Stomach (tissue), 9 donors: ENCODE measurements around the gene OSBPL9. TPM values are rescaled to one million over a fixed set of nuclear protein-coding genes. Genes with fewer than 3 reads are reported as not detected.

Experiments
- DNase-seq, 2 donors: peaks; one replicate each; pipeline versions ENCODE4 v3.0.0 to v3.0.0-alpha.2; 2013 to 2019
- H3K27ac ChIP-seq, 5 donors: fragments of 200-600 bp in 4 of 5; sonication (generic) in 4 of 5; one replicate each; pipeline ENCODE4 v1.5.1; 2013 to 2019; ENCODE audit warnings: mild to moderate bottlenecking in 1 of 5, moderate library complexity in 1 of 5
- H3K27me3 ChIP-seq, 3 donors: fragments of 200-600 bp; sonication (generic); one replicate each; pipeline ENCODE4 v1.5.1; 2017 to 2019; ENCODE audit warnings: mixed run types in 1 of 3
- H3K36me3 ChIP-seq, 4 donors: fragments of 200-600 bp; sonication (generic); 1 replicate in 3 of 4; 2 replicates in 1 of 4; pipeline ENCODE4 v1.5.1; 2016 to 2019
- H3K4me1 ChIP-seq, 4 donors: fragments of 200-600 bp; sonication (generic); one replicate each; pipeline ENCODE4 v1.5.1; 2016 to 2019
- H3K4me3 ChIP-seq, 4 donors: fragments of 200-600 bp; sonication (generic) in 3 of 4; one replicate each; pipeline ENCODE4 v1.5.1; 2016 to 2019; ENCODE audit warnings: mild to moderate bottlenecking in 1 of 4
- H3K9me3 ChIP-seq, 4 donors: fragments of 200-600 bp; sonication (generic); one replicate each; pipeline ENCODE4 v1.5.1; 2016 to 2019
- EP300 ChIP-seq: sonication (generic); formaldehyde crosslinking; IDR thresholded peaks from one replicate; pipeline ENCODE4 v1.6.1; 2017; ENCODE audit warnings: antibody characterized with exemption
- POLR2A ChIP-seq, 4 donors: fragments of 450-650 bp; IDR thresholded peaks; one replicate each; pipeline ENCODE4 v1.6.1; 2016; ENCODE audit warnings: antibody characterized with exemption in 4 of 4, control low read depth in 2 of 4, mild to moderate bottlenecking in 1 of 4, moderate library complexity in 1 of 4
- POLR2AphosphoS5 ChIP-seq, 3 donors: sonication (generic); formaldehyde crosslinking; IDR thresholded peaks; one replicate each; pipeline ENCODE4 v1.6.1; 2016; ENCODE audit warnings: antibody characterized with exemption in 3 of 3
- WGBS, 5 donors: extraction: QIAGEN DNeasy Blood & Tissue Kit in 3 of 5; methylation state at CpG; one replicate each; pipeline versions ENCODE4 v1.1.5 to v1.1.7; 2013 to 2018; 5-methylcytosine and 5-hydroxymethylcytosine counted together
- intact Hi-C: fragments of 100-400 bp; cut with DNase I; formaldehyde crosslinking; loops from one replicate; pipeline ENCODE4 v1.15.1; 2023; ENCODE audit warnings: low total_unique reads
- polyA plus RNA-seq, 3 donors: library from polyadenylated mRNA; stranded (reverse); fragments of 200-250 nt; gene quantifications; one replicate each; pipeline ENCODE4 v1.2.3, GENCODE V29; 2013
- total RNA-seq, 5 donors: library from RNA; depleted of rRNA; stranded (reverse); fragments of >200 nt; gene quantifications; one replicate each; pipeline versions ENCODE4 v1.1.0 to v1.2.3, GENCODE V29; 2014 to 2016
- TF ChIP-seq, protein P1 (sequence below), 7 experiments: fragments of 450-650 bp in 4 of 7; fragments of 200-600 bp in 3 of 7; sonication (generic) in 3 of 7; IDR thresholded peaks; one replicate each; pipeline ENCODE4 v1.5.1; 2016 to 2019; ENCODE audit warnings: antibody characterized with exemption in 7 of 7, control low read depth in 2 of 7, mild to moderate bottlenecking in 1 of 7
- donor health status: healthy with polysubstance abuse.
- donor health status: Bipolar disorder and iron deficiency.
- donor health status: healthy.

The OSBPL9 gene
- total and polyA plus RNA-seq, 8 donors = 29.8 to 461 (median 109) TPM

DNA sequence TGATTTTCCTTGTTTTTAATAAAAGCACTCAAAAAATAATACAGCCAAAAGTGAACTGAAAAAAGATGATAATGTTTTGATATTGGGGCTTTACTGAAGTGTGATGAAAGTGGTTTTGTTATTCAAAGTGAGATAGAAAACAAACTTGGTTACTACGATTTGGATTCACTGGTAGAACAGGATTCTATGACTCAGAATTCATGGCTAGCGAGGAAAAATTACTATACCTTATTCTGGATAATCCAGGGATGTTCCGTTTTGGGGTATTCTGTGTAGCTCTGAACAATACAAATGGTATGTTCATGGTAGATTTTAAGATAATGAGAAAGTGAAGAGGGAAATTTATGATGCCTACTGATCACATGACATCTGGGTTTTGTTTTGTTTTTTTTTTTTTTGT lies 144.0 kb downstream of the OSBPL9 start:
- no peaks in the 10 kb centered on the region for H3K9me3 ChIP-seq
- WGBS, 5 donors = 82 to 86% (median 84%) methylated on average over 3 of the region's 3 CpGs
- no peak overlapping the region for H3K4me3 ChIP-seq
- H3K27me3 ChIP-seq = no peaks in the 10 kb centered on the region
- peaks cover 0 to 7% (median 0%) of the 10 kb centered on the region in 4 donors for H3K4me1 ChIP-seq
- TF ChIP-seq POLR2AphosphoS5 (IDR thresholded peaks at IDR 0.05) = no peak
- TF ChIP-seq, protein P1, sequence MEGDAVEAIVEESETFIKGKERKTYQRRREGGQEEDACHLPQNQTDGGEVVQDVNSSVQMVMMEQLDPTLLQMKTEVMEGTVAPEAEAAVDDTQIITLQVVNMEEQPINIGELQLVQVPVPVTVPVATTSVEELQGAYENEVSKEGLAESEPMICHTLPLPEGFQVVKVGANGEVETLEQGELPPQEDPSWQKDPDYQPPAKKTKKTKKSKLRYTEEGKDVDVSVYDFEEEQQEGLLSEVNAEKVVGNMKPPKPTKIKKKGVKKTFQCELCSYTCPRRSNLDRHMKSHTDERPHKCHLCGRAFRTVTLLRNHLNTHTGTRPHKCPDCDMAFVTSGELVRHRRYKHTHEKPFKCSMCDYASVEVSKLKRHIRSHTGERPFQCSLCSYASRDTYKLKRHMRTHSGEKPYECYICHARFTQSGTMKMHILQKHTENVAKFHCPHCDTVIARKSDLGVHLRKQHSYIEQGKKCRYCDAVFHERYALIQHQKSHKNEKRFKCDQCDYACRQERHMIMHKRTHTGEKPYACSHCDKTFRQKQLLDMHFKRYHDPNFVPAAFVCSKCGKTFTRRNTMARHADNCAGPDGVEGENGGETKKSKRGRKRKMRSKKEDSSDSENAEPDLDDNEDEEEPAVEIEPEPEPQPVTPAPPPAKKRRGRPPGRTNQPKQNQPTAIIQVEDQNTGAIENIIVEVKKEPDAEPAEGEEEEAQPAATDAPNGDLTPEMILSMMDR (IDR thresholded peaks at IDR 0.05) = no peak
- TF ChIP-seq POLR2A (IDR thresholded peaks at IDR 0.05) = no peak
- no peak for TF ChIP-seq EP300
- H3K36me3 ChIP-seq = peaks cover 6 to 43% (median 42%) of the 10 kb centered on the region in 4 donors
- intact Hi-C loops = no loop called here
- H3K27ac ChIP-seq = no peak overlapping the region
- DNase-seq = no peak

DNA sequence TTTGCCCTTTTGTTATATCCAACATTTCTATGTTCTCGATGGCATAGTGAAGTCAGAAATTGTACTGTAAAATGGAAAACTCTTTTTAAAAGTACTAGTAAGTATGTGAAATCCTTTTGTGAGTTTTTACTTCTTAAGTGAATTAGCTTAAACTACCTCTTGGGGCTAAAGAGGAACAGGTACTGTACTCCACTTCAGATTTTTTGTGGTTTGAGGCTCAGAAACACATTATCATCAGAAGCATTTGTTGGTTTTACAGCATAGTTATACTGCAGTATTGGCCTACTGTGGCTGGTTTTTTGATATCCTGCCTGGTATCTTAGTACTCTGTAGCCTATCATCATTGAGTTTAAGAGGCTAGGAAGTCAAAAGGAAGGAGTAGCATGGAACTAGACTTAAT lies 144.5 kb downstream of the OSBPL9 start:
- DNase-seq = no peak
- Histone ChIP-seq H3K27ac (no peak overlapping the region), H3K4me1 (peaks cover 0 to 7% (median 0%) of the 10 kb centered on the region in 4 donors), H3K27me3 (no peaks in the 10 kb centered on the region), H3K36me3 (peaks cover 10 to 43% (median 42%) of the 10 kb centered on the region in 4 donors), H3K9me3 (no peaks in the 10 kb centered on the region), H3K4me3 (no peak overlapping the region)
- intact Hi-C loops = no loop called here
- TF ChIP-seq EP300 = no peak
- TF ChIP-seq POLR2AphosphoS5 (IDR thresholded peaks at IDR 0.05) = no peak
- 93 to 98% (median 97%) methylated on average over 1 of the region's 1 CpG for WGBS, 5 donors

DNA sequence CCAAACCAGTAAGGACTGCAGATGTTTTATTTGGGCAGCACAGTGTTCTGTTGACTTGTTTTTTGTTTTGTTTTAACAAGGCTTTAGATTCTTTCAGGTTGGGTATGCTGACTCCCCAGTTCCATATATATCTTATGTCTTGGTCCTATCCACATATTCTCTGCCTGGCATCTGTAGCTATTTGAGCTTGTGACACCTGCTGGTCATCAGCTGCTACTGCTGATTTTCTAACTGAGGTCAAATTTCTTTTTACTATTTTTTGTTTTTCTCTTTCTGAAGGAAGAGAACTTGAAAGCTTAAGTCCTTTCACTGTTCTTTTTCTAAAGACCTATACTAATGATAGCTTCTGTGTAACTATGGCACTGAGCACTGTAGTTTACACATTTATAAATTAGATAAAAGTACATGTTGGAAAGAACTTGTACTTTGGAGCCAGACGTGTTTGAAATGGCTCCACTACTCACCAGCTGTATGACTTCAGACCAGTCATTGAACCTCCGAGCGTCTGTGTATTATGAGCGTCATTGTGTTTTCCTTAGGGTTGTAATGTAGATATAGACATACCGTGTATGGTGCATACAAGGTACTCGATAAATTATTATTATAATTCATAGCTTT lies 152.2 kb downstream of the OSBPL9 start:
- H3K36me3 ChIP-seq = peaks cover 23 to 78% (median 74%) of the 10 kb centered on the region in 4 donors
- no peak overlapping the region for H3K4me3 ChIP-seq
- peaks cover 0 to 19% (median 5%) of the 10 kb centered on the region in 4 donors for H3K4me1 ChIP-seq
- 34 to 56% (median 53%) methylated on average over 6 of the region's 6 CpGs for WGBS, 5 donors
- no peaks in the 10 kb centered on the region for H3K9me3 ChIP-seq
- TF ChIP-seq POLR2A (IDR thresholded peaks at IDR 0.05) = no peak
- TF ChIP-seq, protein P1 (IDR thresholded peaks at IDR 0.05) = peak in 5 of 7 experiments; percentile 62 to 80 (median 74)
- TF ChIP-seq EP300 = no peak
- peak in 1 of 3 donors; percentile 41 for TF ChIP-seq POLR2AphosphoS5 (IDR thresholded peaks at IDR 0.05)
- no peaks in the 10 kb centered on the region for H3K27me3 ChIP-seq
- intact Hi-C loops = no loop called here
- peak in 1 of 2 donors; percentile 79 for DNase-seq
- H3K27ac ChIP-seq = peak overlapping the region in 1 of 5 donors; percentile 32

DNA sequence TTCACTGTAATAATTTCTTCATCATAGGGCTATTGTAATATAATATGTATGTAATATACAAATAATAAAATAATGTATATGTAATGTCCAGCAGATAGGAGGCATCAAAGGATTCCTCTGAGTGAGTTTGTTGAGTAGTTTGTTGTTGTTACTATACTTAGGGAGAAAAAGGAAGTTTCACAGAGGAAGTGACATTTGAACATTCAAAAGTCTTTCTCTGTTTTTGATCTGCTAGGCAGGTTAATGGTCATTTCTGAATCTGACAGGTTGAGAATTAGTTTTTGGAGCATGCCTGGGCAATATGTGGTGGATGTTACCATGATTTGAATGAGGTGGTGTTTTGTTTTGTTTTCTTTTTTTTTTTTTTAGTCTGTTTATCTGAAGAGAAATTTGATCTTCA lies 159.5 kb downstream of the OSBPL9 start:
- TF ChIP-seq POLR2A (IDR thresholded peaks at IDR 0.05) = no peak
- TF ChIP-seq POLR2AphosphoS5 (IDR thresholded peaks at IDR 0.05) = no peak
- no peak for TF ChIP-seq EP300
- TF ChIP-seq, protein P1 (IDR thresholded peaks at IDR 0.05) = no peak
- Histone ChIP-seq H3K9me3 (no peaks in the 10 kb centered on the region), H3K27me3 (no peaks in the 10 kb centered on the region), H3K36me3 (peaks cover 20 to 97% (median 85%) of the 10 kb centered on the region in 4 donors), H3K4me1 (no peaks in the 10 kb centered on the region), H3K4me3 (no peak overlapping the region), H3K27ac (no peak overlapping the region)
- intact Hi-C loops = no loop called here
- no peak for DNase-seq

DNA sequence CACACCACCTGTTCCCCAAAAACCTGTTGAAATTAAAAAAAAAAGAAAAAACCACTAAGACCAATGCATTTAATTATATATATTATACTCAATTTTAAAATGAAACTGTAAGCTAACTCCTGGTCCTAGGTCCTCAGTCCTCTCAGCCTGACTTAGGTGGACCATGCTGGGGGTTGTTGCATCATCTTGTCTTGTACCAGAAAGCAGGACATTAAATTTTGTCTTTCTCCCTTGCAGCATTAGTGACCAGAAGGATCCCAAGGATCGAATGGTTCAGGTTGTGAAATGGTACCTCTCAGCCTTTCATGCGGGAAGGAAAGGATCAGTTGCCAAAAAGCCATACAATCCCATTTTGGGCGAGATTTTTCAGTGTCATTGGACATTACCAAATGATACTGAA lies 164.0 kb downstream of the OSBPL9 start:
- no peaks in the 10 kb centered on the region for H3K4me1 ChIP-seq
- H3K4me3 ChIP-seq = no peak overlapping the region
- DNase-seq = no peak
- intact Hi-C loops = no loop called here
- no peaks in the 10 kb centered on the region for H3K27me3 ChIP-seq
- peaks cover 24 to 97% (median 91%) of the 10 kb centered on the region in 4 donors for H3K36me3 ChIP-seq
- WGBS, 5 donors = 97 to 100% (median 98%) methylated on average over 3 of the region's 3 CpGs
- no peaks in the 10 kb centered on the region for H3K9me3 ChIP-seq
- H3K27ac ChIP-seq = no peak overlapping the region
- no peak for TF ChIP-seq POLR2AphosphoS5 (IDR thresholded peaks at IDR 0.05)
- no peak for TF ChIP-seq POLR2A (IDR thresholded peaks at IDR 0.05)
- TF ChIP-seq, protein P1 (IDR thresholded peaks at IDR 0.05) = no peak
